CD4-positive, alpha-beta T cell treated with Interleukin-21 for 1 hour (primary cell): ENCODE data around the gene ETS1.
"Not testable (repeated sequence)": the region's sequence is repeated elsewhere in the genome, so short reads cannot be mapped to it uniquely, and the experiment has no call there.

ENCODE experiments used
- DNase-seq: peaks from one replicate; pipeline ENCODE4 v3.0.0-alpha.2; 2020

The ETS1 gene

GRCh38 chr11:128456566-128457268 lies 130.6 kb downstream of the ETS1 start:
- DNase-seq = no peak

- no peak for DNase-seq
Measured at GRCh38 chr11:128455766-128456165, 131.6 kb downstream of the ETS1 start.

GRCh38 chr11:128453444-128454336 lies 133.7 kb downstream of the ETS1 start:
- no peak for DNase-seq

GRCh38 chr11:128451652-128452470 lies 135.5 kb downstream of the ETS1 start:
- no peak for DNase-seq

GRCh38 chr11:128450882-128451651 lies 136.3 kb downstream of the ETS1 start:
- DNase-seq = no peak

GRCh38 chr11:128450425-128450824 lies 136.9 kb downstream of the ETS1 start:
- not testable (repeated sequence) for DNase-seq

- DNase-seq = no peak
Measured at GRCh38 chr11:128448981-128449713, 138.2 kb downstream of the ETS1 start.

GRCh38 chr11:128448200-128448886 lies 139.0 kb downstream of the ETS1 start:
- no peak for DNase-seq

GRCh38 chr11:128447233-128447632 lies 140.1 kb downstream of the ETS1 start:
- no peak for DNase-seq

GRCh38 chr11:128445921-128446320 lies 141.4 kb downstream of the ETS1 start:
- not testable (repeated sequence) for DNase-seq

GRCh38 chr11:128437136-128437535 lies 150.2 kb downstream of the ETS1 start:
- DNase-seq = no peak

GRCh38 chr11:128434818-128435217 lies 152.5 kb downstream of the ETS1 start:
- DNase-seq = no peak

- DNase-seq = no peak
Measured at GRCh38 chr11:128434411-128434810, 152.9 kb downstream of the ETS1 start.

GRCh38 chr11:128432926-128433325 lies 154.4 kb downstream of the ETS1 start:
- DNase-seq = no peak

GRCh38 chr11:128431931-128432330 lies 155.4 kb downstream of the ETS1 start:
- no peak for DNase-seq

- no peak for DNase-seq
Measured at GRCh38 chr11:128428935-128429334, 158.4 kb downstream of the ETS1 start.

GRCh38 chr11:128424851-128425285 lies 162.5 kb downstream of the ETS1 start:
- no peak for DNase-seq

- DNase-seq = no peak
Measured at GRCh38 chr11:128424271-128424711, 163.1 kb downstream of the ETS1 start.

GRCh38 chr11:128422576-128423370 lies 164.6 kb downstream of the ETS1 start:
- peak; percentile 91 for DNase-seq
